Measurements from ENCODE around the gene RPP14.

RPP14 gene

DNA sequence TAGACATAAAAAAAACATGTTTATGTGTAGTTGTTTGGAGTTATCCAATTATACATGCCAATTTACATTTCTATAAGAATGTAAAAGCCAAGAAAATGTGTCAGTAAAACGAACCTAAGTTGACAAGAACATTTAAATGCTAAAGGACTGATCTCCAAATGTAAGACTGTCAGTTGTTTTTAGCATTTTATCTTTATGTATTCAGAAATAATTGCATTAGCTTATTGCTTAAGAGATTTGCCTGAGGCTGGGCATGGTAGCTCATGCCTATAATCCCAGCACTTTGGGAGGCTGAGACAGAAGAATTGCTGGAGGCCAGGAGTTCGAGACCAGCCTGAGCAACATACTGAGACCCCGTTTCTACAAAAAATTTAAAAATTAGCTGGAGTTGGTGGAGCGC is 53.6 kb downstream of the RPP14 start:
- DNase-seq: no peak

DNA sequence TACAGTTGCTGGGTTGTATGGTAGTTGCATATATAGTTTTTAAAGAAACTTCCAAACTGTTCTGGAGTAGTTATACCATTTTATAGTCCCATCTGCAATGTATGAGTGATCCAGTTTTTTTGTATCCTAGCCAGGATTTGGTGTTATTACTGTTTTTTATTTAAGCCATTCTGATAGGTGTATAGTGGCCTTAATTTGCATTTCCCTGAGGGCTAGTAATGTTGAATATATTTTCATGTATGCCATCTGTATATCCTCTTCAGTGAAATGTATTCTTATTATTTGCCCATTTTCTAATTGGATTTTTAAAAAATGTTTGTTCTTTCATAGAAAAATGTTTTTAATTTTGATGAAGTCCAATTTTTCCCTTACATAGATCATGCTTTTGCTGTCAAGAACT is 55.8 kb downstream of the RPP14 start:
- DNase-seq: no peak

DNA sequence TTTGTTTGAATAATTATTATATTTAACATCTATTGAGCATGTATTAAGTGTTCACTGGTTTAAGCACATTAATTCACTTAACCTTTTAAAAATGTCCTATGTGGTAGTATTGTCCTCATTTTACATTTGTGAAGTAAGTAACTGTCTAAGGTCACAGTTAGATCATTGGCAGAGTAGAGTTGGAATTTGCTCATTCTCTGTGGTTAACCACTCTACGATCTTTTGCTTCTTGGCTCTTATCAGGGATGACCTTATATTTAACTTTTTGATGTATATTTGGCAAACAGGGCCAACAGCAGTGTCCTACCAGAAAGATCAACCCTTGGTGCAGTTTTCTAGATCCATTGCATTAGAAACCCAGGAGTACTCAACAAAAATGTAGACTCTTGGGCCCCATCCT is 60.7 kb downstream of the RPP14 start:
- DNase-seq: no peak

DNA sequence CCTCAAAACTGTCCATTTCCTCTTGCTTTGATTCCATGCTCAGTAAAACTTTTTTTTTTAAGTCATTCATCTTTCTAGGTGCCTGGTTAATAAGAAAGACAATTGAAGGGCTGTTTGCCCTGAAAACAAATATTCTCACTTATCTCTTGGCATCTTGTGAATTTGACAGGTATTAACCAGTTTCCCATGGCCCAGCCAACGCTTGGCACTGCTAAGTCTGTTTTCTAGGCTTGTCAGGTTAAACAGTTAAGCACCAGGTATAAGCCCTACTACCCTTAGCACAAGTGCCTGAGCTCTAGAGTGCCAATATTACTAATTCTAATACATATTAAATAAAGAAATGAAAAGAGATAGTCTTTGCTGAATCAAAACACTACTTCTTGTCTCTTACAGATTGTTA is 63.0 kb downstream of the RPP14 start:
- no peak for DNase-seq

Data from activated CD8-positive, alpha-beta memory T cell treated with anti-CD3 and anti-CD28 coated beads for 24 hours (primary cell).